ENCODE measurements around the gene ENTHD1. TPM values are rescaled to one million over a fixed set of nuclear protein-coding genes. Genes with fewer than 3 reads are reported as not detected.
"Not testable (repeated sequence)": the region's sequence is repeated elsewhere in the genome, so short reads cannot be mapped to it uniquely, and the experiment has no call there.

The ENTHD1 gene
- total RNA-seq, 2 donors from 2014 or later: not detected

DNA sequence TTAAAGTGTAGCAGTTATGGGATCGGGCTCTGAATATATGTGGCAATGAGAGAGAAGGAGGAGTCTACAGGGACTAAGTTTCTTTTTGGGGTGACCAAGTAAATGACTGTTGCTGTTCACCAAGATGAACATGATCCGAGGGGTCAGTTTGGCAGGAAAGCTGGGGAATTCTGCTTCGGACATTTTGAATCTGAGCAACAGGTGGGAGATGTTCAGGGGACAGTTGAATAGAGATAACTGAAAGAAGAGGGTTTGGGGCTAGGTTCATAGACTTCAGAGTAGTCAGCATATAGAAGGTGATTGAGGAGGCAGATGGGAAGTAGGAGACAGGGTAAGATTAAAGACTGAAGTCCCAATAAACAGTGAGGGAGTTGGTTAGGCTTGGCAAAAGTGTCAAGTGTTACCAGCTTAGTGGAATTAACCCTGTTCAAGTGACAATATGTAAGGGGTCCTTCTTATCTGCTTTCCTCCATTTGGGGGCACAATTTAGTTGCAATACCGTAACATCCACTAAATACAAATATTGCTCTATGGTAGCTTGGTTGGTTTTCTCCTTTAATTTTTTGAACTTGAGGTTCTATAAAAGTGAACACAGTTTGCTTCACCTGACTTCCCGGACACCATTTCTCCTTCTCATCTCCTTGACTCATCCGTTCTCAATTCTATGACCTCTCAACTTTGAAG, 2.9 kb upstream of the ENTHD1 start:
- Mint-ChIP-seq H3K27me3 (ENCODE audit: insufficient read depth) (peaks cover 15% of the 10 kb centered on the region), H3K27ac (no peak overlapping the region), H3K9me3 (no peaks in the 10 kb centered on the region), H3K4me1 (no peaks in the 10 kb centered on the region), H3K4me3 (no peak overlapping the region), H3K36me3 (ENCODE audit: low read depth) (no peaks in the 10 kb centered on the region)
- H3K9ac ChIP-seq (ENCODE audit: extremely low read depth, low read length, poor library complexity, severe bottlenecking): no peak overlapping the region
- H3K4me3 ChIP-seq (ENCODE audit: low read length): no peak overlapping the region
- no peaks in the 10 kb centered on the region for H3K4me1 ChIP-seq (ENCODE audit: control insufficient read depth, insufficient read depth, low read length)
- H3K36me3 ChIP-seq (ENCODE audit: control insufficient read depth, insufficient read depth, low read length): no peaks in the 10 kb centered on the region
- WGBS, 2 experiments (ENCODE audit: insufficient coverage in 1 of 2, insufficient read length in 1 of 2): 81 to 95% methylated on average over 3 to 5 of the region's 6 CpGs
- no peak for DNase-seq
- H3K27ac ChIP-seq (ENCODE audit: low read depth, low read length): no peak overlapping the region
- H3K27me3 ChIP-seq (ENCODE audit: control insufficient read depth, insufficient read depth, low read length, poor library complexity, severe bottlenecking): peaks cover 7% of the 10 kb centered on the region
- no peaks in the 10 kb centered on the region for H3K9me3 ChIP-seq (ENCODE audit: control insufficient read depth, low read length)
- TF ChIP-seq, protein P1, sequence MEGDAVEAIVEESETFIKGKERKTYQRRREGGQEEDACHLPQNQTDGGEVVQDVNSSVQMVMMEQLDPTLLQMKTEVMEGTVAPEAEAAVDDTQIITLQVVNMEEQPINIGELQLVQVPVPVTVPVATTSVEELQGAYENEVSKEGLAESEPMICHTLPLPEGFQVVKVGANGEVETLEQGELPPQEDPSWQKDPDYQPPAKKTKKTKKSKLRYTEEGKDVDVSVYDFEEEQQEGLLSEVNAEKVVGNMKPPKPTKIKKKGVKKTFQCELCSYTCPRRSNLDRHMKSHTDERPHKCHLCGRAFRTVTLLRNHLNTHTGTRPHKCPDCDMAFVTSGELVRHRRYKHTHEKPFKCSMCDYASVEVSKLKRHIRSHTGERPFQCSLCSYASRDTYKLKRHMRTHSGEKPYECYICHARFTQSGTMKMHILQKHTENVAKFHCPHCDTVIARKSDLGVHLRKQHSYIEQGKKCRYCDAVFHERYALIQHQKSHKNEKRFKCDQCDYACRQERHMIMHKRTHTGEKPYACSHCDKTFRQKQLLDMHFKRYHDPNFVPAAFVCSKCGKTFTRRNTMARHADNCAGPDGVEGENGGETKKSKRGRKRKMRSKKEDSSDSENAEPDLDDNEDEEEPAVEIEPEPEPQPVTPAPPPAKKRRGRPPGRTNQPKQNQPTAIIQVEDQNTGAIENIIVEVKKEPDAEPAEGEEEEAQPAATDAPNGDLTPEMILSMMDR (conservative IDR thresholded peaks at IDR 0.05): no peak

DNA sequence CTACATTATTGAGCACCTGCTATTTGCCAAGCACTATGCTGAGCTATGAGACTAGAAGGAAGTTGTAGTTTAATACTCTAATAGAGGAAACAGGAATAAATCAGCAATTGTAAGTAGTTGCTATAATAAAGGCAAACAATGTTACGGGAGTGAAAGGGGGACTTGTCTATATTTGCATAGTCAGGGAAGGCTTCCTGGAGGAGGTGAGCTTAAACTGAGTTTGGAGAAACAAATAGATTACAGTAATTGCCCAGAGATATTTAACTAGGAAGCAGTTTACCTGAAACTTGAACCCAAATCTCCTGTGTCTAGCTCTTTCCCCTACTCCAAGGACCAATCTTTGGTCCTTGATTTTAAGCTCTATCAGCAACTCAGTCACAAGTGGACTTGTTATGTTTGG, 2.1 kb upstream of the ENTHD1 start:
- H3K9me3 Mint-ChIP-seq: no peaks in the 10 kb centered on the region
- H3K9me3 ChIP-seq (ENCODE audit: control insufficient read depth, low read length): no peaks in the 10 kb centered on the region
- H3K4me1 Mint-ChIP-seq: no peaks in the 10 kb centered on the region
- H3K27me3 Mint-ChIP-seq (ENCODE audit: insufficient read depth): peaks cover 9% of the 10 kb centered on the region
- TF ChIP-seq, protein P1 (conservative IDR thresholded peaks at IDR 0.05): no peak
- no peak overlapping the region for H3K27ac ChIP-seq (ENCODE audit: low read depth, low read length)
- no peaks in the 10 kb centered on the region for H3K4me1 ChIP-seq (ENCODE audit: control insufficient read depth, insufficient read depth, low read length)
- 82 to 100% methylated on average over 1 of the region's 1 CpG for WGBS, 2 experiments (ENCODE audit: insufficient coverage in 1 of 2, insufficient read length in 1 of 2)
- no peak overlapping the region for H3K27ac Mint-ChIP-seq
- H3K9ac ChIP-seq (ENCODE audit: extremely low read depth, low read length, poor library complexity, severe bottlenecking): no peak overlapping the region
- no peaks in the 10 kb centered on the region for H3K36me3 Mint-ChIP-seq (ENCODE audit: low read depth)
- H3K27me3 ChIP-seq (ENCODE audit: control insufficient read depth, insufficient read depth, low read length, poor library complexity, severe bottlenecking): peaks cover under 1% of the 10 kb centered on the region
- DNase-seq: no peak
- H3K4me3 ChIP-seq (ENCODE audit: low read length): no peak overlapping the region
- H3K36me3 ChIP-seq (ENCODE audit: control insufficient read depth, insufficient read depth, low read length): no peaks in the 10 kb centered on the region
- H3K4me3 Mint-ChIP-seq: no peak overlapping the region

DNA sequence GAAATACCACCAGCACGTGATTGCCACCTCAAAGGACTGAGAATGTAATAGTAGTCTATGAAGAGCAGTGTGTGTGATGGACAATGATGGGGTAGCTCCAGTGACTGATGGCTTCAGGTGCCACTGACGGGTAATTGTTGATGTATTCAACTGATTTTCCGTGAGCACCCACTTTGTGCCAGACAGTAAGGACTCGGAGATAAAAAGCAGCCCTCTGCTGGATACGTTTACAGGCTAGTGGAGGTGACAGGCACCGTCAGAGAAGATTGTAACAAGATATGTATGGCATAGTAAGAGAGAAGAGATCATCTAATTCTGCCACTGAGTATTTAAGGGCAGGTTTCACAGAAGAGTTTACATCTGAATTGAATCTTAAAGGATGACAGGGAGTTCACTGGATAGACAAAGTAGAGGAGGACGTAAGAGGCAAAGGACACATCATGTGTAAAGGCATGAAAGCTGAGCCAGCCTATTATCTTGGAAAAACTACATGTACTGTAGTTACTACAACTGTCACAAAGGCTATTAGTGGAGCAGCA, 1.1 kb upstream of the ENTHD1 start:
- DNase-seq: no peak
- H3K4me3 Mint-ChIP-seq: no peak overlapping the region
- H3K9ac ChIP-seq (ENCODE audit: extremely low read depth, low read length, poor library complexity, severe bottlenecking): no peak overlapping the region
- 75 to 81% methylated on average over 7 of the region's 7 CpGs for WGBS, 2 experiments (ENCODE audit: insufficient coverage in 1 of 2, insufficient read length in 1 of 2)
- no peaks in the 10 kb centered on the region for H3K36me3 Mint-ChIP-seq (ENCODE audit: low read depth)
- H3K9me3 Mint-ChIP-seq: no peaks in the 10 kb centered on the region
- no peak overlapping the region for H3K4me3 ChIP-seq (ENCODE audit: low read length)
- no peaks in the 10 kb centered on the region for H3K4me1 ChIP-seq (ENCODE audit: control insufficient read depth, insufficient read depth, low read length)
- no peak overlapping the region for H3K27ac Mint-ChIP-seq
- H3K27me3 ChIP-seq (ENCODE audit: control insufficient read depth, insufficient read depth, low read length, poor library complexity, severe bottlenecking): no peaks in the 10 kb centered on the region
- TF ChIP-seq, protein P1 (conservative IDR thresholded peaks at IDR 0.05): no peak
- H3K27me3 Mint-ChIP-seq (ENCODE audit: insufficient read depth): peaks cover 7% of the 10 kb centered on the region
- H3K36me3 ChIP-seq (ENCODE audit: control insufficient read depth, insufficient read depth, low read length): no peaks in the 10 kb centered on the region
- H3K4me1 Mint-ChIP-seq: no peaks in the 10 kb centered on the region
- no peak overlapping the region for H3K27ac ChIP-seq (ENCODE audit: low read depth, low read length)
- H3K9me3 ChIP-seq (ENCODE audit: control insufficient read depth, low read length): no peaks in the 10 kb centered on the region

DNA sequence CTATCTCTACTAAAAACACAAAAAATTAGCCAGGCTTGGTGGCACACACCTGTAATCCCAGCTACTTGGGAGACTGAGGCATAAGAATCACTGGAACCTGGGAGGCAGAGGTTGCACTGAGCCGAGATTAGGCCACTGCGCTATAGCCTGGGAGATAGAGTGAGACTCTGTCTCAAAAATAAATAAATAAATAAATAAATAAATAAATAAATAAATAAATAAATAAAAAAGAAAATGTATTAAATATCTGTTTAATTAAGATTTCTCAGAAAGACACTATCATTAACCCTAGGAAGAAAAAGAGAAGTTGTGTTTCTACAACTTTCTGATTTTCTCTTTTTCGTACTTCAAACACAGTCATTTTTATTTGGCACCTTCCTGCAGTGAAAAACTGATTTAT, 3.6 kb downstream of the ENTHD1 start:
- not testable (repeated sequence) for H3K9me3 Mint-ChIP-seq; H3K27ac ChIP-seq (ENCODE audit: low read depth, low read length); H3K36me3 Mint-ChIP-seq (ENCODE audit: low read depth); H3K4me3 Mint-ChIP-seq; H3K36me3 ChIP-seq (ENCODE audit: control insufficient read depth, insufficient read depth, low read length); H3K4me1 ChIP-seq (ENCODE audit: control insufficient read depth, insufficient read depth, low read length); H3K4me1 Mint-ChIP-seq; H3K27me3 ChIP-seq (ENCODE audit: control insufficient read depth, insufficient read depth, low read length, poor library complexity, severe bottlenecking); H3K9ac ChIP-seq (ENCODE audit: extremely low read depth, low read length, poor library complexity, severe bottlenecking); H3K4me3 ChIP-seq (ENCODE audit: low read length); DNase-seq; H3K9me3 ChIP-seq (ENCODE audit: control insufficient read depth, low read length); H3K27ac Mint-ChIP-seq
- H3K27me3 Mint-ChIP-seq (ENCODE audit: insufficient read depth): peaks cover 20% of the 10 kb centered on the region
- 90% methylated on average over 2 of the region's 3 CpGs; no CpG with 5 or more reads in 1 of the 2 experiments for WGBS, 2 experiments (ENCODE audit: insufficient coverage in 1 of 2, insufficient read length in 1 of 2)
